Dermis microvascular lymphatic vessel endothelial cell (primary cell): ENCODE measurements around the gene NOC4L. TPM values are rescaled to one million over a fixed set of nuclear protein-coding genes. Genes with fewer than 3 reads are reported as not detected.
"Not testable (repeated sequence)": the region's sequence is repeated elsewhere in the genome, so short reads cannot be mapped to it uniquely, and the experiment has no call there.

Experiments
- DNase-seq, 2 donors: peaks; one replicate each; pipeline versions ENCODE4 v3.0.0 to v3.0.0-alpha.2; 2010; ENCODE audit warnings: low read depth in 2 of 2
- total RNA-seq: library from RNA; depleted of rRNA; stranded (reverse); fragments of >200 nt; gene quantifications from 2 replicates; pipeline ENCODE4 v1.2.1, GENCODE V29; 2014

NOC4L gene
- 10.5 and 12.3 TPM in 2 replicates for total RNA-seq

DNA sequence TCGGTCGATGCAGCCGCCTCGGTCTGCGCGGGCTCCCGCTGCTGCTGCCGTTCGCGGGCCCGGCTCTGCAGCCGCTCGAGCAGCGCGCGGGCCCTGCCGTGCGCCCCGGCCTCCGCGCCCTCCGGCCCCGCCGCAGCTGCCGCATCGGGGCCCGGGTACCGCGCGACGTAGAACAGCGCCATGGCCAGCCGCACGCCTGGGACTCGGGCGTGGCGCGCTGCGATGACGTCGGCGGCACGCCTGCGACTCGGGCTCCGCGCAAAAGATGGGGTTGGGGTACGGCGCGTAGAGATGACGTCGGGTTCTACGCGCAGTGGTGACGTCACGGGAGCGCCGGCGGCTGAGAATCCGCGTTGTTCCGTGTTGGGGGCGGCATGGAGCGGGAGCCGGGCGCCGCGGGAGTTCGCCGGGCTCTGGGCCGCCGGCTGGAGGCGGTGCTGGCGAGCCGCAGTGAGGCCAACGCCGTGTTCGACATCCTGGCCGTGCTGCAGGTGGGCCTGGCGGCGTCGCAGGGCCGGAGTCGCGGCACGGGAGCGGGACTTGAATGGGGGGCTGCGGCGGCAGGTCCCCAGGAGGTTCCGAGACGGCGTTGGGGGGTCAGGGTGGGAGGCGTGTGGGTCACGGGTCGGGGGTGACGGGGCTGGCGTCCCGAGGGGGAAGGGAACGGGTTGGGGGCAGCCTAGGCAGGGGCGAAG lies at the start of gene NOC4L, which contains the start of gene DDX51:
Gene NOC4L (plus strand): TSS at position 343 of the 695 bp plus-strand sequence. CDS start 32 bp downstream, at position 375.
Gene DDX51 (minus strand): TSS at position 205 of the 695 bp plus-strand sequence. CDS start 23 bp downstream, at position 182.
- DNase-seq, result peak; percentile 92 to 97

GRCh38 chr12:132095520-132096409 lies 48.5 kb upstream of the NOC4L start:
- DNase-seq, result no peak

GRCh38 chr12:132099739-132100138 lies 44.5 kb upstream of the NOC4L start:
- DNase-seq, result no peak

- no peak for DNase-seq
These were observed 43.8 kb upstream of the NOC4L start for GRCh38 chr12:132100306-132101065.

DNA sequence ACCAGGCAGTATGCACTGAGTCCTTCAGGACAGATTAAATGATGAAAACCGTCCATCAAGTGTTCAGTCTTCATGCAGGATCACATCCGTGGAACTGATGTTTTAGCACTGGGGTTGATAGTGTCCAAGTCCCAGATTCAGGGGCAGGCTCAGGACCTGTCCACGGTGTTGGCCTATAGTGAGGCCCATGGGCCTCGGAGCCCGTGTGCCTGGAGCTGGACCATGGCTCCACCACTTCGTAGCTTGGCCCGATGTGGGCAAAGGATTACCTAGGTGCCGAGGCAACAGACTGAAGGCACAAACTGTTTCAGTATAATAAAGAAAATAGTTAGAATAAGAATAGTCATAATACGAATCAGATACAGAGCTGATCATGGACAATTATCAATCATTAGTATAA lies 42.0 kb upstream of the NOC4L start:
- DNase-seq, result no peak

GRCh38 chr12:132103072-132103471 lies 41.2 kb upstream of the NOC4L start:
- not testable (repeated sequence) for DNase-seq

- no peak for DNase-seq
These were observed 40.5 kb upstream of the NOC4L start for GRCh38 chr12:132103542-132104308.

DNA sequence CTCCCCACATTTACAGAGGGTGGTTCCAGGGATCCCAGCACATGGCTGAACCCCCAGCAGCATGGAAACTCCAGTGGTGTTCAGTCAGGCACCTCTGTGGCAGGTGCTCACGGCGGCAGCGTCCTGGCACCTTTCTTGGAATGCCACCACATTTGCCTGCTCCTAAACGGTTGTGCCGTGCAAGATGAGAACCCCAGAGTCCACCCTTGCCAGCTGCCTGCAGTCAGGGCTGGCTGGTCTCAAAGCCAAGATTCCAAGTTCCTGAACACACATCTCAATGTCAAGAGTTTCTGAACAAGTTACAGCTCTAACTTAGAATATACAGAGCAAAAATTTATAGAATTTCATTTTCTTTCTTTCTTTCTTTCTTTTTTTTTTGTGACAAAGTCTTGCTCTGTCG lies 38.8 kb upstream of the NOC4L start:
- DNase-seq, result no peak

DNA sequence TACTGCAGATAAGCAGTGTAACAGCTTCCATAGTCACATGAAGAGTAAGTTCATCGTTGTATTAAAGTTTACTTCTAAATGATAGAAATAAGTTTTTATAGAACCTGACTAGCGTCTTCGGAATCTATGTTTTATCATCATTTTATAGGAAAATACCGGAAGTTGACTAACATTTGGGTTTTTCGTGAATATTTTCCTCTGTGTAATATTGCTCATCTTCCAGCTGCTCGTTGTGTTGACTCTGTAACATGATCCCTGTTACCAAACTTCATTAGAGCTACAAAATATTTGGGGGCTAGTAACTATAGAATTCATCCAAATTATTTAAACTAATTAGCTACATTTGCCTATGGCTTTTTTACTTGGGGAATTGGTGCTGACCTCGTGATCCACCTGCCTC lies 37.3 kb upstream of the NOC4L start:
- no peak for DNase-seq

DNA sequence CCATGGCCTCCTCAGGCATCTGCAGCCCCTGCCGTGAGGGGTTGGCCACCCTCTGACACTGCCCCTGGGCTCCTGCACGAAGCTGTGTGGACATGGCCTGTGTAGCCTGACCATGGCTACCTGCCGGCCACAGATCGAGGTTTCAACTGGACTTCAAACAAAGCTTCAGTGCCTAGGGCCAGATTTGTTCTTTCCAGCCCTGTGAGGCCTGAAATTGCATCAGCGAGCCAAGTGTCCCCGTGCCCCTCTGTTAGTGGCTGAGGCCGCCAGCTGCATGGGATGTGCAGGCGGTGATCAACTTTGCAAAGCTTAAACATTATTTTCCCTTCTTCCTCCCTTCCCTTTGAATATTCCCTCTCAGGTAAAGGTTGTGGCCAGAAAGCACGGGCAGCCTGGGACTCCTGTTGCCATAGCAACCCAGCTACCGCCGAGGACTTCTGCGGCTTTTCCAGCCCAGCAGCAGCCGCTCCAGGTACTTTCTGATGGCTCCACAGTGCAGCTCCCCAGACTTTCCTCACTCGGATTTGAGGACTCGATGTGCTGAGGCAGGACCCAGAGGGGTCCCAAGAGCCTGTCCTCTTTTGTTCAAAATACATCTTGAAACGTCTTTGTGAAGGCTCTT lies 35.9 kb upstream of the NOC4L start:
- DNase-seq, result no peak

GRCh38 chr12:132109741-132110140 lies 34.5 kb upstream of the NOC4L start:
- peak in 1 of 2 donors; percentile 77 for DNase-seq

DNA sequence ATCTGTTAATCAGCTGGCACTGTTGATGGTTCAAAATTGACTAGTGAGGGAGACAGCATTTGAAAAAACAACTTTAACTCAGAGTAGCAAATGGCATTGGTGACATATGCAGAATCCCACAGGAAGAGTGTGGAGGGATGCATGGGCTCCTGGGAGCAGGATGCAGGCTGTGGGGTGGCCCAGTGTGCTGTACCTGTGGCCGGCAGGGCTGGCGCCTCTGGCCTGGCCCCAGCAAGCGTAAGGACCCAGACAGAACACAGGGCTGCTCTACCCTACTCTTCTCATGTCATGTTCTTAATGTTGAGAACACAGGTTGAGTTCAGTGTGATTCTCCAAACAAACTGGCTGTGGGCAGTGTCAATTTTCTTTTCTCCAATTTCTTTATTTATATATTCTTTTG lies 33.6 kb upstream of the NOC4L start:
- no peak for DNase-seq

- DNase-seq, result no peak
These were observed 32.5 kb upstream of the NOC4L start for GRCh38 chr12:132111654-132112304.

- DNase-seq, result no peak
These were observed 29.6 kb upstream of the NOC4L start for GRCh38 chr12:132114667-132115066.

- no peak for DNase-seq
These were observed 28.8 kb upstream of the NOC4L start for GRCh38 chr12:132115500-132115899.

GRCh38 chr12:132116709-132117557 lies 27.3 kb upstream of the NOC4L start:
- no peak for DNase-seq

DNA sequence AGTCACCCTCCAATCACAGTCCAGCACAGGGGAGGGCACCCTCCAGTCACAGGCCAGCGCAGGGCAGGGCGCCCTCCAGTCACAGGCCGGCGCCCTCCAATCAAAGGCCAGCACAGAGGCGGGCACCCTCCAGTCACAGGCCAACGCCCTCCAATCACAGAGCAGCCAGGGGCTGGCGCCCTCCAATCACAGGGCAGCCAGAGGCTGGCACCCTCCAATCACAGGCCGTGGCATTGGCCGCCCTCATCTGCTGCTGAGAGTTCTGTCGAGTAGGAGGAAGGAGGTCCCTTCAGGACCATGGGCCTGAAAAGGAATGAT lies 26.7 kb upstream of the NOC4L start:
- no peak for DNase-seq

DNA sequence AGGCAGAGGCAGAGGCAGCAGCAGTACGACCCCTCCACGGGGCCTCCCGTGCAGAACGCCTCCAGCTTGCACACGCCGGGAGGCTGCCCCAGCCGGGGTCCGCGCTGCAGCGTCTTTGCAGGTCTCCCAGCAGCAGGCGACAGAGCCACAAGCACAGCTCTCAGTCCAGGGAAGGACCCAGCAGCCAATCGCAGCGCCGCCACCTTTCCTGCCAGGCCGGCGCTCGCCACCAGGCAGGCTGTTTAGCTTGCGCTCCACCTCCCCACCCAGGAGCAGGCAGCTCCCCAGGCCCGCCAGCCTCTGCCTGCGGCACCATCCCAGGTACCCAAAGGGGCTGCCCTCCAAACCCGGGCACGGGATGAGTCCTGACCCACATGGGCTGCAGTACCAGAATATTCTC lies 25.4 kb upstream of the NOC4L start:
- no peak for DNase-seq

DNA sequence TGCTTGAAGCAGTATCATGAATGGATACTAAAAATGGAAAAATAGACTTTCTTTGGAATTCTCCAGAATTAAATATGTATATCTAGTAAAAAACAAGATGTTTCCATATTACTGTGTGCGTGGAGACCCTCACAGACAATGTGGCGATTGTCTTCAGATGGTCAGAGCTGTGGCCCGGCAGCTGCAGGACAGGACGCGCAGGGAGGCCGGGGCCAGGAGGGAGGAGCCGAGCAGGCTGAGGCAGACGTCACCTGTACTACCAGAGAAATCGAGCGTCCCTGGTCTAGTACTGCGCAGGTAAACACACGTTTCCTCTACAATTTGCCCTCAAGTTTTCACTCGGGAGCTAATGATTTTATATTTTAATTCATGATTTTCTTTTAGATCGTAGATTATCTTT lies 23.0 kb upstream of the NOC4L start:
- no peak for DNase-seq
